ENCODE results near the gene CPZ. TPM values are rescaled to one million over a fixed set of nuclear protein-coding genes. Genes with fewer than 3 reads are reported as not detected.

Gene CPZ
- total RNA-seq, 2 donors from 2014 or later, result not detected

- Mint-ChIP-seq H3K9me3 (no peaks in the 10 kb centered on the region), H3K4me1 (ENCODE audit: low read depth in 2 of 2) (no peaks in the 10 kb centered on the region), H3K4me3 (no peak overlapping the region), H3K27ac (no peak overlapping the region), H3K36me3 (no peaks in the 10 kb centered on the region), H3K27me3 (peaks cover 16 to 22% of the 10 kb centered on the region in 2 donors)
- ATAC-seq, result no peak
- no peak for DNase-seq (ENCODE audit: low spot score)
Observed at GRCh38 chr4:8590546-8590880, 2.1 kb upstream of the CPZ start.

- Mint-ChIP-seq H3K4me3 (no peak overlapping the region), H3K27me3 (peaks cover 16 to 22% of the 10 kb centered on the region in 2 donors), H3K4me1 (ENCODE audit: low read depth in 2 of 2) (no peaks in the 10 kb centered on the region), H3K9me3 (no peaks in the 10 kb centered on the region), H3K36me3 (no peaks in the 10 kb centered on the region), H3K27ac (no peak overlapping the region)
- ATAC-seq, result no peak
- peak; percentile 59 for DNase-seq (ENCODE audit: low spot score)
Observed at GRCh38 chr4:8591114-8591513, 1.5 kb upstream of the CPZ start.

GRCh38 chr4:8591626-8592365, 769 bp upstream of the CPZ start:
- no peak for ATAC-seq
- peak; percentile 35 for DNase-seq (ENCODE audit: low spot score)
- Mint-ChIP-seq H3K27me3 (peaks cover 16 to 22% of the 10 kb centered on the region in 2 donors), H3K4me1 (ENCODE audit: low read depth in 2 of 2) (no peaks in the 10 kb centered on the region), H3K27ac (no peak overlapping the region), H3K36me3 (no peaks in the 10 kb centered on the region), H3K9me3 (no peaks in the 10 kb centered on the region), H3K4me3 (no peak overlapping the region)

- DNase-seq (ENCODE audit: low spot score) (no peak), ATAC-seq (no peak)
- H3K27ac Mint-ChIP-seq, result no peak overlapping the region
- no peaks in the 10 kb centered on the region for H3K36me3 Mint-ChIP-seq
- no peaks in the 10 kb centered on the region for H3K9me3 Mint-ChIP-seq
- no peaks in the 10 kb centered on the region for H3K4me1 Mint-ChIP-seq (ENCODE audit: low read depth in 2 of 2)
- no peak overlapping the region for H3K4me3 Mint-ChIP-seq
- peaks cover 16 to 22% of the 10 kb centered on the region in 2 donors for H3K27me3 Mint-ChIP-seq
Observed at GRCh38 chr4:8593264-8594096, 915 bp downstream of the CPZ start.

DNA sequence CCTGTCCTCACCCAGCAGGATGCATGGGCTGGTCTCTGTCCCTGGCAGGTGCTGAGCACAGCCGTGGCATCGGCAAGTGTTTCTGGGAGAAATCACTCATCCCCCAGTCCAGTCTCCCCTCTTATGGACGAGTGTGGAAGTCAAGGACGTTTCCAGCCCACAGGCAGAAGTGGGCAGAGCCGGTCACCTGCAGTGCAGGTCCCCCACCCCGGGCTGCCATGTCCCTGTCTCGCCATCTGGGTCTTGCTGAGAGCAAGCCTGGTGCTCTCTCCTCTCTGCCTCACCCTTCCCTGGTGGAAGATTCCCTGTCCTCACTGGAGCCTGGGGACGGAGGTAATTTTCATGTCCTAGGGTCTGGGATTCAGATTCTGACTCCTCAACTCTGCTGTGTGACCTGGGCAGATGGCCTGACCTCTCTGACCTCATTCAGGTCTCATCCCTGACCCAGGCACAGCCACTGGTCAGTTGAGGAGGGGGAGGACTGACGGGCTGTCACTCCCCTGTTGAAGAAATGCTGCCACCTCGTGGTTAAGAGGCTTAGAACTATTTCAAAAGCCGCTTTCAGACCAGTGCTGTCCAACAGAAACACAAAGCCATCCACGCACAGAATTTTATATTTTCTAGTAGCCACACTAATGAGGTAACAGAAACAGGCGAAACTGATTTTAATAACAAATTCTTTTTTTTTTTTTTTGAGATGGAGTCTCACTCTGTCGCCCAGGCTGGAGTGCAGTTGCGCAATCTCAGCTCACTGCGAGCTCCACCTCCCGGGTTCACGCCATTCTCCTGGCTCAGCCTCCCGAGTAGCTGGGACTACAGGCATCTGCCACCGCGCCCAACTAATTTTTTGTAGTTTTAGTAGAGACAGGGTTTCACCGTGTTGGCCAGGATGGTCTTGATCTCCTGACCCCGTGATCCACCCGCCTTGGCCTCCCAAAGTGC, 1.8 kb downstream of the CPZ start:
- no peak for DNase-seq (ENCODE audit: low spot score)
- no peaks in the 10 kb centered on the region for H3K9me3 Mint-ChIP-seq
- no peak overlapping the region for H3K4me3 Mint-ChIP-seq
- no peak for ATAC-seq
- no peak overlapping the region for H3K27ac Mint-ChIP-seq
- no peaks in the 10 kb centered on the region for H3K36me3 Mint-ChIP-seq
- H3K27me3 Mint-ChIP-seq, result peaks cover 16 to 22% of the 10 kb centered on the region in 2 donors
- H3K4me1 Mint-ChIP-seq (ENCODE audit: low read depth in 2 of 2), result no peaks in the 10 kb centered on the region

DNA sequence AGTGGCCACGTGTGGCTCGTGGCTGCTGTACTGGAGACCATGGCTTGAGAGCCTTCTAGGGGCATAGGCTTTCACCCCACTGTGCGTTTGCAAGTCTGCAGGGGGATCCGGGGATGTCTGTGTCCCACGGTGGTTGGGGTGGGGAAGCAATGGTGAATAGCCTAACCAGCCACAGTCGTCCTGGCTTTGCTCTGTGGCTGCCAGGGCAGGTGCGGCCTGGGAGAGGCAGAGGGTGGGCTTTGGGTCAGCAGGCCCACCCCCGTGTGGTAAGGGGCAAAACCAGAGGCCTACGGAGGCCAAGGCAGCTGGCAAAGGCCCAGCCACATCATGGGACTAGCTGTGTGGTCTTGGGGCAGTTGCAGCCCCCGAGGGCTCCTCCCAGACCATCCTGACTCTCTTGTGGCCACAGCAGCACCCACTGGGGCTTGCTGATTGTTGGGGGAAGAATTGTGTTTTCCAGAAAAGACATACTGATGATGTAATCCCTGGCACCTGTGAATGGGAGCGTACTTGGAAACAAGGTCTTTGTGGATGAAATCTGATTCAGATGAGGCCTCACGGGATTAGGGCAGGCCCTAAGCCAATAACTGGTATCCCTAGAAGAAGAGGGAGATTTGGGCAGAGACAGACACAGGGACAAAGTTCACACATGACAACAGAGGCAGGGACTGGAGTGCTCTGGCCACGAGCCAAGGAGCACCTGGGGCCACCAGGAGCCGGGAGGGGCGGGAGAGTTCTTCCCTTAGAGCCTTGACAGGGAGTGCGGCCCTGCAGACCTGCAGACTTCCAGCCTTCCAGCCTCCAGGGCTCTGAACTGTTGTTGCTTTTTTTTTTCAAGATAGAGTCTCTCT, 2.9 kb downstream of the CPZ start:
- Mint-ChIP-seq H3K36me3 (no peaks in the 10 kb centered on the region), H3K9me3 (no peaks in the 10 kb centered on the region), H3K27ac (no peak overlapping the region), H3K27me3 (peaks cover 16 to 20% of the 10 kb centered on the region in 2 donors), H3K4me3 (no peak overlapping the region), H3K4me1 (ENCODE audit: low read depth in 2 of 2) (no peaks in the 10 kb centered on the region)
- DNase-seq (ENCODE audit: low spot score) (no peak), ATAC-seq (no peak)

GRCh38 chr4:8596891-8597290, 4.3 kb downstream of the CPZ start:
- no peaks in the 10 kb centered on the region for H3K9me3 Mint-ChIP-seq
- H3K4me3 Mint-ChIP-seq, result no peak overlapping the region
- DNase-seq (ENCODE audit: low spot score), result no peak
- no peaks in the 10 kb centered on the region for H3K4me1 Mint-ChIP-seq (ENCODE audit: low read depth in 2 of 2)
- ATAC-seq, result no peak
- peaks cover 11% of the 10 kb centered on the region in 2 donors for H3K27me3 Mint-ChIP-seq
- no peaks in the 10 kb centered on the region for H3K36me3 Mint-ChIP-seq
- H3K27ac Mint-ChIP-seq, result no peak overlapping the region

DNA sequence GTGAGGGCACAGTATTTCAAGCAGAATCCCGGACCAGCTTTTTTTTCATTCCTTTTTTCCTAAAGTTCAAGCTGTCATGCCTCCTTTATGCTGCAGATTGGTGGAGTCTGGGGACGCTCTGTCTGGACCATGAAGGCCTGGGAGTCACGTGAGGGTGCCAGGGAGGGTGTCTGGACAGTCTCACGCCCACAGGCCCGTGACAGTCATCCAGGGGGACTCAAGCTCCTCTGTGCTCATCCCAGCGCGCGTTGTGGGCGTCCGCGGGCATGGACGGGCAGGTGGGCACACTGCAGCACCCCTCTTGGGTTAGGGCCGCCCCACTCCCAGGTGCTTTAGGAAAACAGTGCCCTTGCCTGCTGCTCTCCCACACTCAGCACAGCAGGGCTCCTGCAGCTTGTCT, 4.8 kb downstream of the CPZ start:
- H3K4me1 Mint-ChIP-seq (ENCODE audit: low read depth in 2 of 2), result no peaks in the 10 kb centered on the region
- H3K27me3 Mint-ChIP-seq, result peaks cover 11% of the 10 kb centered on the region in 2 donors
- no peak for DNase-seq (ENCODE audit: low spot score)
- no peak overlapping the region for H3K4me3 Mint-ChIP-seq
- H3K27ac Mint-ChIP-seq, result no peak overlapping the region
- no peaks in the 10 kb centered on the region for H3K9me3 Mint-ChIP-seq
- ATAC-seq, result no peak
- no peaks in the 10 kb centered on the region for H3K36me3 Mint-ChIP-seq

GRCh38 chr4:8597791-8598190, 5.2 kb downstream of the CPZ start:
- Mint-ChIP-seq H3K9me3 (no peaks in the 10 kb centered on the region), H3K27ac (no peak overlapping the region), H3K4me1 (ENCODE audit: low read depth in 2 of 2) (no peaks in the 10 kb centered on the region), H3K27me3 (peaks cover 11% of the 10 kb centered on the region in 2 donors), H3K4me3 (no peak overlapping the region), H3K36me3 (no peaks in the 10 kb centered on the region)
- DNase-seq (ENCODE audit: low spot score), result no peak
- no peak for ATAC-seq

GRCh38 chr4:8598391-8599090, 6.0 kb downstream of the CPZ start:
- H3K27me3 Mint-ChIP-seq, result peaks cover 9 to 11% of the 10 kb centered on the region in 2 donors
- no peaks in the 10 kb centered on the region for H3K36me3 Mint-ChIP-seq
- no peak overlapping the region for H3K4me3 Mint-ChIP-seq
- DNase-seq (ENCODE audit: low spot score) (no peak), ATAC-seq (no peak)
- no peaks in the 10 kb centered on the region for H3K9me3 Mint-ChIP-seq
- no peak overlapping the region for H3K27ac Mint-ChIP-seq
- H3K4me1 Mint-ChIP-seq (ENCODE audit: low read depth in 2 of 2), result no peaks in the 10 kb centered on the region

DNA sequence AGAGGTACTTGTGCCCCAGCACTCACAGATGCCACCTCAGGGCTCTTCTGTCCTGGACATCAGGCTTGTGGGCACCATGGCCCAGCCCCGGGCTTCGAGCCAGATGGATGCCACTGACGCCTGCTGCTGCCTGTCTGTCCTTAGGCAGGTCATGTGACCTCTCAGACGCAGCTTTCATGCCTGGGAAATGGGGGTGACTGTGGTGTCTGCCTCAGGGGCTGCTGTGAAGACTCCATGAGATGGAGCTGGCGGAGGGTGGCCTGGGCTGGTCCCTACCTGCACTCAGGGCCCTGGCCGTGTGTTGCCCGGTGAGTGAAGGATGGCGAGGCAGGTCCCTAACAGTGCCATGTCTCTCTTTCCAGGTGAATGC, 6.5 kb downstream of the CPZ start:
- ATAC-seq, result no peak
- Mint-ChIP-seq H3K4me3 (no peak overlapping the region), H3K9me3 (no peaks in the 10 kb centered on the region), H3K36me3 (no peaks in the 10 kb centered on the region), H3K4me1 (ENCODE audit: low read depth in 2 of 2) (no peaks in the 10 kb centered on the region), H3K27ac (no peak overlapping the region), H3K27me3 (peaks cover 4 to 5% of the 10 kb centered on the region in 2 donors)
- no peak for DNase-seq (ENCODE audit: low spot score)

- H3K27me3 Mint-ChIP-seq, result no peaks in the 10 kb centered on the region
- no peaks in the 10 kb centered on the region for H3K4me1 Mint-ChIP-seq (ENCODE audit: low read depth in 2 of 2)
- H3K9me3 Mint-ChIP-seq, result no peaks in the 10 kb centered on the region
- no peak overlapping the region for H3K27ac Mint-ChIP-seq
- ATAC-seq (no peak), DNase-seq (ENCODE audit: low spot score) (no peak)
- no peaks in the 10 kb centered on the region for H3K36me3 Mint-ChIP-seq
- H3K4me3 Mint-ChIP-seq, result no peak overlapping the region
Observed at GRCh38 chr4:8599657-8600056, 7.1 kb downstream of the CPZ start.

DNA sequence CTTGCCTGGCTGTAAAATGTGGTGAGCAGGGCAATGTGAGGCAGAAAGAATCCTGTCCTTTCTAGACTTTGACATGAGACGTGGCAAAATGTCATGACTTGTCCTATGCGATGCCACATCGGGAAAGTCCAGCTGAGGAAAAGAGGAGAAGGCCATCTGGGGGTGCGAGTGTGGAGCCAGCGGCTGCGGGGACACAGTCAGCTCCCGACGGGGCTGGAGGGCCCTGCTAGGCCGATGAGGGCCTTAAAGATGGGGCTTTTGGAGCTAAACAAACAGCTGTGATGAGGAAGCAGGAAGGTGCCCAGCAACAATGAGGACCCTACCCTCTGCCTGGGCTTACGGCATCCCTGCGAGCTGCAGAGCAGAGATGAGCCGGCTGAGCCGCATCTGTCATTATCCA, 7.7 kb downstream of the CPZ start:
- no peak overlapping the region for H3K27ac Mint-ChIP-seq
- H3K4me3 Mint-ChIP-seq, result no peak overlapping the region
- no peaks in the 10 kb centered on the region for H3K36me3 Mint-ChIP-seq
- DNase-seq (ENCODE audit: low spot score), result no peak
- no peaks in the 10 kb centered on the region for H3K27me3 Mint-ChIP-seq
- ATAC-seq, result no peak
- no peaks in the 10 kb centered on the region for H3K4me1 Mint-ChIP-seq (ENCODE audit: low read depth in 2 of 2)
- H3K9me3 Mint-ChIP-seq, result no peaks in the 10 kb centered on the region

Measured in natural killer cell treated with Interleukin-12 subunit alpha and Interleukin-12 subunit beta and Interleukin-15 and Interleukin-18, amount 100 ng/mL, for 72 hours (primary cell).